Lung (tissue), 12 donors: ENCODE data around the gene SOX6. TPM values are rescaled to one million over a fixed set of nuclear protein-coding genes. Genes with fewer than 3 reads are reported as not detected.

Experiments used
- ATAC-seq: fragments of 200-7000 bp; cut with Tn5 transposase; one replicate; pipeline ENCODE4 v1.9.1; 2020; ENCODE audit warnings: moderate number of reproducible peaks; ENCODE audit not compliant: insufficient read depth, low FRiP score
- DNase-seq, 3 donors: peaks; one replicate each; pipeline ENCODE4 v3.0.0-alpha.2; 2013 to 2017
- H3K27ac ChIP-seq, 2 donors: one replicate each; pipeline ENCODE4 v1.5.1; 2013; ENCODE audit warnings: mild to moderate bottlenecking in 2 of 2, moderate library complexity in 2 of 2, control low read depth in 1 of 2, inconsistent platforms in 1 of 2, low read depth in 1 of 2, low read length in 1 of 2
- H3K27me3 ChIP-seq, 3 donors: one replicate each; pipeline ENCODE4 v1.5.1; 2013; ENCODE audit warnings: low read length in 2 of 3; ENCODE audit not compliant: control insufficient read depth in 3 of 3, insufficient read depth in 3 of 3
- H3K36me3 ChIP-seq, 4 donors: one replicate each; pipeline ENCODE4 v1.5.1; 2013; ENCODE audit warnings: low read length in 4 of 4, mild to moderate bottlenecking in 1 of 4, moderate library complexity in 1 of 4; ENCODE audit not compliant: control insufficient read depth in 4 of 4, insufficient read depth in 4 of 4
- H3K4me1 ChIP-seq, 5 donors: one replicate each; pipeline ENCODE4 v1.5.1; 2013; ENCODE audit warnings: low read length in 5 of 5, mild to moderate bottlenecking in 2 of 5, moderate library complexity in 1 of 5; ENCODE audit not compliant: control insufficient read depth in 5 of 5, insufficient read depth in 5 of 5
- H3K4me3 ChIP-seq: one replicate; pipeline ENCODE4 v1.5.1; 2013; ENCODE audit warnings: mild to moderate bottlenecking, control low read depth, moderate library complexity
- H3K9ac ChIP-seq, 2 donors: one replicate each; pipeline ENCODE4 v1.5.1; 2013; ENCODE audit warnings: low read length in 2 of 2, control low read depth in 1 of 2; ENCODE audit not compliant: insufficient read depth in 1 of 2
- H3K9me3 ChIP-seq, 4 donors: one replicate each; pipeline ENCODE4 v1.5.1; 2013; ENCODE audit warnings: low read length in 3 of 4, mild to moderate bottlenecking in 1 of 4, moderate library complexity in 1 of 4; ENCODE audit not compliant: control insufficient read depth in 4 of 4, insufficient read depth in 3 of 4
- WGBS, 2 donors: extraction: QIAGEN DNeasy Blood & Tissue Kit; methylation state at CpG; one replicate each; pipeline ENCODE4 v1.1.7; 2013; 5-methylcytosine and 5-hydroxymethylcytosine counted together
- polyA plus RNA-seq, 2 donors: library from polyadenylated mRNA; stranded (reverse); fragments of 200-250 nt; gene quantifications; one replicate each; pipeline ENCODE4 v1.2.1, GENCODE V29; 2013
- total RNA-seq, 2 donors: library from RNA; depleted of rRNA in 1 of 2; stranded (reverse); fragments of >200 nt in 1 of 2; gene quantifications; one replicate each; pipeline ENCODE4 v1.2.1, GENCODE V29; 2014 to 2021
- TF ChIP-seq, protein P1 (sequence below): IDR thresholded peaks from 2 replicates; pipeline ENCODE4 v1.5.1; 2012; ENCODE audit warnings: mild to moderate bottlenecking; ENCODE audit errors: control extremely low read depth, extremely low read depth
- donor health status: control.
- donor health status: control.
- donor health status: Bipolar disorder and iron deficiency.
- donor health status: healthy.
- donor health status: DM: yes; HTN: yes; CAD: no.

Gene SOX6
- total and polyA plus RNA-seq, 4 donors = 0.58 to 31.7 (median 7.4) TPM

DNA sequence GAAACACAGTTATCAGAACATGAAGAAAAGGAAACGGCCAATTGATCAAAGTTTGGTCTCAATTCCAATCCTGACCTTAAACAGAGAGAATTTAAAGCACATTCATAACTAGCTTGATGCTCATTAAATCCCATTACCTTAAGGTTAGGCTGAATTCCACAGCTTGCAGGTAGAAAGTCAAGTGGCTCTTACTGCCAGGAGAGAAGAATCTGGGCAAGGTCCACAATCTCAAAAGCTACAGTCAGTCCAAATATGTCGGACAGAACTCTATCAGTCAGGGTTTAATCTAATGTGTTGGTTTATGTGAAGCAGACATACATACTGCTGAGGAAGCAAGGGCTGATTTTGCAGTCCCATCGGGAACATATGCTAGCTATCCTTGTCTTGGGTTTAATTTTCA is 348.8 kb downstream of the SOX6 start:
- TF ChIP-seq, protein P1, sequence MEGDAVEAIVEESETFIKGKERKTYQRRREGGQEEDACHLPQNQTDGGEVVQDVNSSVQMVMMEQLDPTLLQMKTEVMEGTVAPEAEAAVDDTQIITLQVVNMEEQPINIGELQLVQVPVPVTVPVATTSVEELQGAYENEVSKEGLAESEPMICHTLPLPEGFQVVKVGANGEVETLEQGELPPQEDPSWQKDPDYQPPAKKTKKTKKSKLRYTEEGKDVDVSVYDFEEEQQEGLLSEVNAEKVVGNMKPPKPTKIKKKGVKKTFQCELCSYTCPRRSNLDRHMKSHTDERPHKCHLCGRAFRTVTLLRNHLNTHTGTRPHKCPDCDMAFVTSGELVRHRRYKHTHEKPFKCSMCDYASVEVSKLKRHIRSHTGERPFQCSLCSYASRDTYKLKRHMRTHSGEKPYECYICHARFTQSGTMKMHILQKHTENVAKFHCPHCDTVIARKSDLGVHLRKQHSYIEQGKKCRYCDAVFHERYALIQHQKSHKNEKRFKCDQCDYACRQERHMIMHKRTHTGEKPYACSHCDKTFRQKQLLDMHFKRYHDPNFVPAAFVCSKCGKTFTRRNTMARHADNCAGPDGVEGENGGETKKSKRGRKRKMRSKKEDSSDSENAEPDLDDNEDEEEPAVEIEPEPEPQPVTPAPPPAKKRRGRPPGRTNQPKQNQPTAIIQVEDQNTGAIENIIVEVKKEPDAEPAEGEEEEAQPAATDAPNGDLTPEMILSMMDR = no peak
- Histone ChIP-seq H3K4me1 (peaks cover 0 to 25% (median 6%) of the 10 kb centered on the region in 5 donors), H3K9ac (no peak overlapping the region), H3K27ac (no peak overlapping the region), H3K27me3 (no peaks in the 10 kb centered on the region), H3K36me3 (no peaks in the 10 kb centered on the region), H3K9me3 (peaks cover 0 to 1% (median 0%) of the 10 kb centered on the region in 4 donors), H3K4me3 (no peak overlapping the region)
- WGBS, 2 donors = 71 to 85% methylated on average over 3 of the region's 3 CpGs
- DNase-seq (no peak), ATAC-seq (no peak)

DNA sequence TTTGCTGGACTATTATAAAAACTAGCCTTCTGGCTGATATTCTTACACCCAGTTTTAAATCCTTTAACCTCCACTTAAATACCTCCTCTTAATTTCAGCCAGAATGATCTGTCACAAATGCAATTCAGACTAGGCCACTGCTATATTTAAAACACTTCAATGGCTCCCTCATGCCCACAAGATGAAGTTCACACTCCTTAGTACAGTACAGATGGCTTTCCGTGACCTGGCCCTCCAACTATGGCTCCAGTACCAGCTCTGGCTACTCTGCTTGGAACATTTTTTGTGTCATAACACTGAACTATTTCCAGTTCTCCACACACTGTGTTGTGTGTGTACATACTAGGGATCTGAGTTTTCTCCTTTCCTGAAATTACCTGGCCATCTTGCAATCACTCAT is 353.4 kb downstream of the SOX6 start:
- Histone ChIP-seq H3K9ac (no peak overlapping the region), H3K9me3 (no peaks in the 10 kb centered on the region), H3K4me1 (peaks cover 0 to 32% (median 10%) of the 10 kb centered on the region in 5 donors), H3K4me3 (no peak overlapping the region), H3K27me3 (no peaks in the 10 kb centered on the region), H3K36me3 (no peaks in the 10 kb centered on the region), H3K27ac (no peak overlapping the region)
- WGBS, 2 donors = 92 to 94% methylated on average over 1 of the region's 1 CpG
- no peak for DNase-seq
- no peak for ATAC-seq
- TF ChIP-seq, protein P1 = no peak

DNA sequence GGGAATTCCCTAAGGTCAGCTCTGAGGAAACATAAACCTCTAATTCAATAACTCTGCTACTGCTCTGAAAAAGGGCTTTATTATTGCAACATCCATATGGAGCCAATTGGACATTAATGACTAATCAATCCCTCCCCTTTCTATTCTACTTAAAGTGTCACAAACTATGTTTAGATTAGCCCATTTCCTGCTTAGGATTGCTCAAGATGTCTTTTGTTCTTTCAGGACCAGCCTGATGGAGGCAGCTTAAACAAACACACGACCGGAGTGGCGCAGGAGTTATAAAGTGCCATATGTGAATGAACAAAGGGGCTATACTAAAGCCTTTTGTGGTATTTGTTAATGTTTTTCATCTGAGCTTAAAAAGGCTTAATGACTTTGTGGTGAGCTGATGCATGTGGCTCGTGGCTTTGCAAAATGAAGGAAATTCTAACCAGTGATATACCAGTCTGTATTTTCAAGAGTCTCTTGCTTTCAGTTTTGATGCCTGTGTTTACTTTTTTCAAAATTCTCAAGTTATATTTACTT is 354.4 kb downstream of the SOX6 start:
- 14 to 16% methylated on average over 4 of the region's 4 CpGs for WGBS, 2 donors
- no peak overlapping the region for H3K4me3 ChIP-seq
- DNase-seq (peak; percentile 93 to 99 (median 99)), ATAC-seq (peak; percentile 71)
- H3K9ac ChIP-seq = peak overlapping the region in 1 of 2 donors; percentile 24
- no peak overlapping the region for H3K27ac ChIP-seq
- H3K9me3 ChIP-seq = no peaks in the 10 kb centered on the region
- TF ChIP-seq, protein P1 = no peak
- H3K36me3 ChIP-seq = no peaks in the 10 kb centered on the region
- peaks cover 0 to 32% (median 10%) of the 10 kb centered on the region in 5 donors for H3K4me1 ChIP-seq
- no peaks in the 10 kb centered on the region for H3K27me3 ChIP-seq
